ENCODE measurements around the gene TCF7L1.
"Not testable (repeated sequence)": the region's sequence is repeated elsewhere in the genome, so short reads cannot be mapped to it uniquely, and the experiment has no call there.

Gene TCF7L1

DNA sequence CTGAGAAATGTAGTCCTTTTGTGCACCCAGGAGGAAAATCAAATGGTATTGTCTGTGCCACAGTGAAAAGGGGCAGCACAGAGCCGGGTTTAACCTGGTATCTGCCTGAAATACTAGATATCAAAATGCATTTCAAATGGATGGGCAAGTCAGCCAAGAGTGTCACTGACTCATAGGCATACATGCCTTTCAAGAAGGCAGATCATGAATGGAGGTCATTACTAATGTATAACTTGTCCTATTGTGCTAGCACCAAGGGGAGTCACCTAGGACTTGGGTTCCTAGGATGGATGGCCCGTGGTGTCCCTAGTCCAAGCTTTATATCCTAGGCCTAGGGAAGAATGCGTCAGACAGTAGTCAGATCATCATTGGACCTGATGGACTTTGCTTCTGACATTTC, 49.9 kb downstream of the TCF7L1 start:
- DNase-seq (ENCODE audit: low read depth in 2 of 2), result no peak

DNA sequence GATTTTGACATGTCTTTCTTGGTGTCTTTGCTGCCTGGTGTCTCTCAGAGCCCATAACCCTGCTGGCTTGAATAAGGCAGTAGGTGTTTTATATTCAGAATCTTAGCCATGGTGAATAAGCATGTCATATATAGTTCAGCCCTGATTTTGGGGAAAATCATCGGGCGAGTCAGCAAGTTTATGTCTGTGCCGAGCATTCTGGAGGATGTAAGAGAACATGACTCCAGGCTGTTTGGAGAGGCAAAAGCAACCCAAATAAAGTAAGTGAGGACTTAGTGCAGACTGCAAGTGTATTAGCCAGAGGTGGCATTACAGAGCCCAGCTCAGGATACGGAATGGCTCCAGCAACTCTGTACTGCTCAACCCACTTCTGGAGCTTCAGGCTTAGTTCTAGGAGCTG, 50.3 kb downstream of the TCF7L1 start:
- no peak for DNase-seq (ENCODE audit: low read depth in 2 of 2)

DNA sequence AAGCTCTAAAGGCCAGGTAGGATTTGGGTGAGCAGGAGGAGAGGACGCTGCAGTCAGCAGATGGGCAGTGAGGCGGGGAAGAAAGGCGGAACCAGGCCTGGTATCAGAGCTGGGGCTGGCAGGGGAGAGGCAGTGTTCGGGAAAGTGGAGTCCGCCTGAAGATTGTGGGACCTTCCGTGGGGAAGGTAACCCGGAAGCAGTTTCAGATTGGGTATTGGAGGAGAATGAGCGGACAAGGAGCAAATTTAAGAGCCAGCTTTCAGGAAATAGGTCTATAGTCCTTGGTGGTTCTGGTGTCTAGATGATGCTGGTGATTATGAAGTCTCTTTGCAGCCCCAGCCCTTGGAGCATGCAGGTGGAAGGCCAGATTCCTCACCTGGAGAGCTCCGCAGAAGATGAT, 51.0 kb downstream of the TCF7L1 start:
- no peak for DNase-seq (ENCODE audit: low read depth in 2 of 2)

DNA sequence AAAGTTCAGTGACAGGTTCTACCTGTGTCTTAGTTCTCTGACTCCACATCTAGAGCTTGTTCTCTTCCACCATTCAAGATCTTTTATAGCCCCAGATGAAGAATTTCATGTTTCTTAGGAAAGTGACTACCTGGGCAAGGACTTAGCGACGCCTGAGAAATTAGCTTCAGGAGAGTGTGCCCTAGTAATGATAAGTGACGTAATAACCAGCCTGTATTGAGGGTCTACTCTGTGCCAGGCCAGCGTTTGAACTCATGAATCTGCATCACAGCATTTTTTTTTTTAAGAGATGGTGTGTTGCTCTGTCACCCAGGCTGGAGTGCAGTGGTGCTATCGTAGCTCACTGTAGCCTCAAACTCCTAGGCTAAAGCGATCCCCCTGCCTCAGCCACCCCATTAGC, 51.8 kb downstream of the TCF7L1 start:
- no peak for DNase-seq (ENCODE audit: low read depth in 2 of 2)

DNA sequence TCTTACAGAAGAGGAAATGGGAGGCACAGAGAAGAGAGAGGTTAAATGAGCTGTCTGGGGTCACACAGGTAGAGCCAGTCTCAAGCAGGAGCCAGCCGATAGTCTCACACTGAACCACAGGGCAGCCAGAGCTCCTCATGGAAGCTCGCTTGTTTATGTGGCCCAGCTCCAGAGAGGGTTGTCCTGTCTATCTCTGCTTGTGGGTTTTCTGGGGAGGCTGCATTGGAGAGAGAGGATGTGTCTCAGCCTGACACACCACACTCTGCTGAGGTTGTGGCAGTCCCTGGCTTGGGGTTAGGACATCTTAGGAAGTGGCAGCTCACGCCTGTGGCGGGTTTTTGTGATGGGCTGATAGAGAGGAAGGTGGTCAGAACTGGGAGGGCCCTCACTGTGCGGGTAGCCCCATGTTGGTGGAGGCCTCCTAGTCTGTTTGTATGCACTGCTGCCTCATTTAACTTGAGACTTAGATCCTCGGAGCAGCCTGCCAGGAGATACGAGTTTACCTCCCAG, 52.3 kb downstream of the TCF7L1 start:
- DNase-seq (ENCODE audit: low read depth in 2 of 2), result no peak

DNA sequence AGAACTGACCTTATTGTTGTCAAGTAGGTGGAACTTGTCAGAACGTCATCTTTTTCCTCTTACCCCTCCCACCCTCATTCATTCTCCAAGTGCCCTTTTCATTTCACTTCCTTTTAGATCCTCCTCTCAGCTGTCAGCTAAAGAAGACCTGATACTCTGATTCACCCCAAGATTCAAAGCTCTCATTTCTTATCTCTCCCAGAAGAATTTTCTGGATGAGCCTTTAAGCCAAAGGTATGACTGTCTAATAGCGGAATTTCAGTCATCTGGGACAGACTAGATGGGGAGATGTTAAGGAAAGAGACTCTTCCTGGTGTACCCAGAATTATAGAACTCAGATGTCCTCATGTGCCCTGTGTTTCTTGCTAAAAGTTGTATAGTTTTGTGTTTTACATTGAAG, 53.9 kb downstream of the TCF7L1 start:
- no peak for DNase-seq (ENCODE audit: low read depth in 2 of 2)

DNA sequence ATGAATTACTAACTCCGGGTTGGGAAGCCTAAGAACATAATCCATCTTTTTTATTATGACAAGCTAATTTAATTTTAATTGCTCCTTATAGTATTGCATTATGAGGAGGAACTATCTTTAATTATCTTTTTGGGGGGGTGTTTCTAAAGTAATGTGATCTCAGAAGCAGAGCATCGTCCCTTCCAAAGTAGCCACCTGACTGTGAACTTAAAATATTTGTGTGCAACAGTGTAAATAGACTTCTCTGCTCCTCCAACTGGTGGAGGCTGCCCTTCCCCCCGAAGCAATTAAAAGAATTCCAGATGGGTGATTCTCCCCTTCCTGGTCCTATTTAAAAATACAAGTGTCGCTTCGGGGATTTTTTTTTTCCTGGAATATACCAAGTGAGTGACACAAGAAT, 55.7 kb downstream of the TCF7L1 start:
- no peak for DNase-seq (ENCODE audit: low read depth in 2 of 2)

DNA sequence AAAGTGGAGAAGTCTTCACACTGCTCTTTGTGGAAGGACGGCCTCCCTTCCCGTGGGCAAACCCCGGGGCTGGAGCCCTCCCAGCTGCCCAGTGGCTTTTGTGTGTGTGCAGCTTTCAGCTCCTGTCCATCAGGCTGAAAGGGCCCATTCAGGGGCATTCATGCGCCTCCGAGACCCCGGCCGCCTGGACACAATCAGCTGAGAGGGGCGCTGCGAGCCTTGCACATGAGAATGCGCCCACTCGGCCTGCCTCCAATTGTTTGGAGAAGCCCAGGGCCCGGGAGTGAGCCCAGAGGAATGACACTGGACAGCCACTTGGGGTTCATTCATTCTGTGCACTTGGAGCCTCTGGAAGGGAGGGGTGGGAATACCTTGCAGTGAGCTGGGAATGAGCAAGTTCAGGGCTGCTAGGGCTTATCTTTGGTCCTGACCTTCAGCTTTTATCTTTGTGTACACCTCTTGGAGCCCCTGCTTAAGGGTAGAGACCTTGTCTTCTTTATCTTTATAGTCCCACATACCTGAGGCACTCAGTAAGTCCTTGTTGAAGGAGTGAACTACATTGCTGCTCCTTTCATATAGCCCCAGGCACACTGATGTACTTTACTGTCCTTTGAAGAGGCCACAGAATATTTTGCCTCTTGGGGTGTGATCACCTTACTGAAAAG, 56.5 kb downstream of the TCF7L1 start:
- DNase-seq (ENCODE audit: low read depth in 2 of 2), result no peak

DNA sequence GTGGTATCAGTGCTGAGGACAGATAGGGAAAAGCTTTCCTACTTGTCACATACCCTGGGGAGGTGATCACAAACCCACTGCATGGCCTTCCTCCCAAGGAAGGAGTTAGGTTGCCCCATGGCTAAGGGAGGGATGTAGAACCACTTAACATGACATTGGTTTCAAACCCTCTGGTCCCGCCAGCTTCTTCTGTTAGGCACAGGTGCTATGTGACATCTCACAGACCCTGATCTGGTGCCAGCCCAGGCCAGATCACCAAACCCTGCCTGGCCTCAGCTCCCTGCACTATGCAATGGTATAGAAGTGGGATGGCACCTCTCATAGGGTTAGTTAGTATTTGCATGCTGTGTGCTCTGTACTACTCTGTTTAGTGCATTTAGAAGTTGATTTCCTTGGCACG, 58.0 kb downstream of the TCF7L1 start:
- DNase-seq (ENCODE audit: low read depth in 2 of 2), result no peak

DNA sequence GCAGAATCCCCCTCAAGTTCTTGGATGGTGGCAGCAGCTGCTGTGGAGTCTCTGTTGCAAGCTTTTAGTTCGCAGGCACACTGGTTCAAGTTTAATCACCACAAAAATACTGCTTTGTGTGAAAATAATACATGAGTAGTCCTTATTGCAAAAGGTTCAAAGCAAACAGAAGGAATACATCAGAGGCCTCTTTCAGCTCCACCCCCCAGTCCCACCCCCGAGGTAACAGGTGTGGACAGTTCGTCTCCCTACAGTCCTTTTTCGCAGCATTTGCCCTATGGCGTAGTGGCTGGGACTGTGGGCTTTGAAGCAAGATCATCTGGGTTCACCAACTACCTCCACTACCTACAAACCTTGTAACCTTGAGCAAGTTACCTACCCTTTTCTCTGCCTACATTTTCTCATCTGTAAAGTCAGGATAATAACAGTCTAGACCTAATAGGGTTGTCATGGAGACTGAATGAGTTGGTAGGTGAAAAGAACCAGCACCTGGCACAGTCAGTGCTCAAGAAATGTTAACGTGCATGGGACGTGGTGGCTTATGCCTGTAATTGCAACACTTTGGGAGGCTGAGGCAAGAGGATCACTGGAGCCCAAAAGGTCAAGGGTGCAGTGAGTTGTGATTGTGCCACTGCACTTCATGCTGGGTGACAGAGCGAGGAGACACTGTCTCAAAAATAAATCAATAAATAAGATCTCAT, 61.7 kb downstream of the TCF7L1 start:
- no peak for DNase-seq (ENCODE audit: low read depth in 2 of 2)

DNA sequence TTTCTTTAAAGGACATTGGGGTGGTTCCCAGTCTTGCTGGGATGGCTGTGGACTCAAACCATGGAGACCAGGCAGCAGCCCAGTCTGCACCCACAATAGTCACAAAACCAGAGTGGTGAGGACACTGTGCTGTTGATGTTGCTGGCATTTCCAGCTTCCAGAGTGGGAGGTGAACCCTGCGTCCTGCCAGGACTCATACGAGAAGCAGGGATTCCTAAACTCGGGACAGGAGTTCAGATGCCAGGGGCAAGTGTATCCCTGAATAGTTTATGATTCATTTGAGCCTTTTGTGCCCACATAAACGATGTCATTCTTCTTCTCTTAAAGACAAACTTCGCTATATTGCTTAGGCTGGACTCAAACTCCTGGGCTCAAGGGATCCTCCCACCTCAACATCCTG, 62.8 kb downstream of the TCF7L1 start:
- DNase-seq (ENCODE audit: low read depth in 2 of 2), result no peak

DNA sequence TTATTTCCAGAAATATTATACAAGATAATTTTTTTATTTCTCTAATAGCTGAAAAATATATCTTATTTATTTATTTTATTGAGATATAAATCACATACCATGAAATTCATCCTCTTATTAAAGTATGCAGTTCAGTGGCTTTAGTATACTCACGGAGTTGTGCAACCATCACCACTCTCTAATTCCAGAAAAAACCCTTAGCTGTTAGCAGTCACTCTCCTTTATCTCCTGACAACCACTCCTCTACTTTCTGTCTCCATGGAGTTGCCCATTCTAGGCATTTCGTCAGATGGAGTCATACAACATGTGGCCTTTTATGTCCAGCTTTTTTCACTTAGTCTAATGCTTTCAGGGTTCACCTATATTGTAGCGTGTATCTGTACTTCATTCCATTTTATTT, 66.5 kb downstream of the TCF7L1 start:
- no peak for DNase-seq (ENCODE audit: low read depth in 2 of 2)

DNA sequence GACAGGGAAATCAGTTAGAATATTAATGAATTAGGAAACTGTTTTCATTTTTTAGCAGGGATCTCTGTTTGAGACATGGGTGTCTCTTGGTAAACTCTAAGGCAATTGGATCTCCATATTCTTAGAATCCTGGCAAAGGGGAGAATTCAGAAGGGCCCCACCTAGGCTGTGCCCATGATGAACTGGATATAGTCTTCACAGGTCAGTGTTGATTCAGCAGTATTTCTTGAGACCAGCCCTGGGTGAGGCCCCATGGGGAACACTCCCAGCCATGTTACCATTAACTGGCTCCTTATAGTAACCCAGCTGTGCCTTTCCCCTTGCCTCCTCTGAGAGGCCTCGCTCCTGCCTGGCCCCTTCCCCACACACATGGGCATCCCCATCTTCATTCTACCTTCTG, 76.7 kb downstream of the TCF7L1 start:
- DNase-seq (ENCODE audit: low read depth in 2 of 2), result no peak

DNA sequence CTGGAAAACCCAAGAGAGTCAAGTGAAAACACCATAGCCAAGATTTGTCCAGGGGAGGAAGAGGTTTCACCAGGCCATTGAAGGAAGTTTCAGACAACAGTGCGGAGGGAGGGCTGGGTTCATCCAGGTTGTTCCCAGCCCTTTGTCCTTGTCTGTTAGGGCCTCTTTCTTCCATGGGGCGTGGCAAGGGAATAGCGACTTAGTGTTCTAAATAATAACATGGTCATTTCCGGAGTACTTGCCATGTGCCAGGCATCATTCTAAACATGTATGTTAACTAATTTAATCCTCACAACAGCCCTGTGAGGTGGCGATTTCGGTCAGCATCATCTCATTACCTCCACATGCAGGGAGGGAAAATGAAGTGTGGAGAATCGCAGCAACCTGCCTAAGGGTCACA, 77.3 kb downstream of the TCF7L1 start:
- DNase-seq (ENCODE audit: low read depth in 2 of 2), result no peak

DNA sequence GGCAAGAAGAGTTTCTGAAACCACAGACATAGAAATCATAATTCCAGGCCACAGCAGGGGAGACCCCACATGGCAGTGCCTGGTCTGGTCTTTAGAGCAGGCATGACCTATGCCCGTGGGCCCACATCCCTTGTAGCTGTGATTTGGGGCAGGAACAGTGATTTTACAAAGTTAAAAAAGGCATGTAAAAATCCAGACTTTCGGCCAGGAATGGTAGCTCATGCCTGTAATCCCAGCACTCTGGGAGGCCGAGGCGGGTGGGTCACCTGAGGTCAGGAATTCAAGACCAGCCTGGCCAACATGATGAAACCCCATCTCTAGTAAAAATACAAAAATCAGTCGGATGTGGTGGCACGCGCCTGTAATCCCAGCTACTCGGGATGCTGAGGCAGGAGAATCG, 78.4 kb downstream of the TCF7L1 start:
- not testable (repeated sequence) for DNase-seq (ENCODE audit: low read depth in 2 of 2)

DNA sequence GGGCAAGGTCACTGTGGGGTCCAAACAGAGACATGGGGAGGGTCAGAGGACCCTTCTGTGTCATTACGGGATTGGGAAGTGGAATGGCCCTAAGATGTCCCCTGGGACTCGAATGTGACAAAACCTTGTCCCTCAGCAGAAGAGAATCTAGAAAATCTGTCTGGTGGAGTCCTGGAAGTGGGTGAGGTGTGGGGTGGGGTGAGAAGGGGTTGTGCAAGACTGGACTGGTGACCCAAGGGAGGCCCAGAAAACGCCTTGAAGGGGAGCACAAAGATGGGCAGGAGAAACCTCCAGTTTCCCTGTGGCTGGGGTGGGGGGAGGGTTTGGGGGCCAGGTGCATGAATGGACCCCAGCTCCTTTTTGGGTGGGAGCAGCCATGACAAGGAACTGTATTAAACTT, 79.6 kb downstream of the TCF7L1 start:
- no peak for DNase-seq (ENCODE audit: low read depth in 2 of 2)

DNA sequence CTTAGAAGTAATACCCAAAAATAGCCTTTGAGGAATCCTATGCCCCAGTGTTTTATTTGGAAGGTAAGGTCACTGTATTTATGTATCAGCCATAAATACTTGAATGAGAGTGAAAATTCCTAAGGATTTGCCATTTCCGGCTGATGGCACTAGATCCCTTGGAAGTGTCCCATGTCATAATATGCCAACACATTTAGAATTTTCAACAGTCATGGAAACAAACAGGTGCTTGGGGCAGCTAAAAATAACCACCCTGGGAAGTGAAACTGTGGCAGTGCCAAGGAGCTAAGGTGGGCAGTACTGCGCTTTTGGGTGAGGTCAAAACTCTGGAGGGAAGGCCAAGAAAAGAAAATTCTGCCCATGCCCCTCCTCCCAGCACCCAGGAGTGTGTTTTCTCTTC, 80.2 kb downstream of the TCF7L1 start:
- no peak for DNase-seq (ENCODE audit: low read depth in 2 of 2)

DNA sequence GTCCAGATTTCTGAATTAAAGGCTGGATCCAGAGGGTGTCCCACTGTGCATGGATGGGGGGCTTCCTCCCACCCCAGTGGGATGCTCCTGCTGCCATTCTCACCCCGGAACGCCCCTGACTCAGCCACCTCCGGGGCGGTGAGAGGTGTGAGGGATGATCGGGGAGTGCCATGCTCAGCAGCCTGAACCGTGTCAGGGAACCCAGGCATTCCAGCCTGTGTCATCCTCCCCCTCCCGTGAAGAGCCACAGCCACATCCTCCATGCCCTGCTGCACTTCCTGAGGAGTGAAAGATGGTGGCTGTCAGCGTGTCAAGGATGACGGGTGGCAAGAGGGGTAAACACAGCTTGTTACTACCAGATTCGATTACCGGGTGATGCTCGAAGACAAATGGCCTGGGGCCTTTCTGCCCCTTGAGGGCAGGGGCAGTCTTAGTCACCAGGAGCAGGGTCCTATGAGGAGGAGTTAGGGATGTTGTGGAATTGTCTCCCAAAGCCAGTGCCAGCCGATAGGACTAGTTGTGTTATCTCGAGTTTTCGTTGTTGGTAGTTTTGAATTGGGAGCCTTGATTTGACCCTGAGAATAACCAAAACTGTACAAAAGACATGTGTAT, 80.8 kb downstream of the TCF7L1 start:
- DNase-seq (ENCODE audit: low read depth in 2 of 2), result no peak

DNA sequence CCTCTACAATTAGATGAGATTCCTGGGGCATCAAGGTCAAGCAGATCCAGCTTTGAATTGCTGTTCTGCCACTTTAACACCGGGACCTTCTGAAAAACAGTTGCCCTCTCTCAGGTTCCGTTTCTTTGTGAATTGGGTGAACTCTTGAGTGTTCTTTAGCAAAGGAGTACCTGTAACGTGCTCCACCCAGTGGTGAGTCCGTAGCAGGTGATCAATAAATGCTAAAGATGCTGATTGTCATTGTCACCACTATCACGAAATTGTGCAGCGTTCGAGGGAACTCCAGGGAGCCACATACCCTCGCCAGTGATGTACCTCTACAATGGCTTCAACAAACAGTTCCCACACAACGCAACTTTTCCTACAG, 81.9 kb downstream of the TCF7L1 start:
- no peak for DNase-seq (ENCODE audit: low read depth in 2 of 2)

DNA sequence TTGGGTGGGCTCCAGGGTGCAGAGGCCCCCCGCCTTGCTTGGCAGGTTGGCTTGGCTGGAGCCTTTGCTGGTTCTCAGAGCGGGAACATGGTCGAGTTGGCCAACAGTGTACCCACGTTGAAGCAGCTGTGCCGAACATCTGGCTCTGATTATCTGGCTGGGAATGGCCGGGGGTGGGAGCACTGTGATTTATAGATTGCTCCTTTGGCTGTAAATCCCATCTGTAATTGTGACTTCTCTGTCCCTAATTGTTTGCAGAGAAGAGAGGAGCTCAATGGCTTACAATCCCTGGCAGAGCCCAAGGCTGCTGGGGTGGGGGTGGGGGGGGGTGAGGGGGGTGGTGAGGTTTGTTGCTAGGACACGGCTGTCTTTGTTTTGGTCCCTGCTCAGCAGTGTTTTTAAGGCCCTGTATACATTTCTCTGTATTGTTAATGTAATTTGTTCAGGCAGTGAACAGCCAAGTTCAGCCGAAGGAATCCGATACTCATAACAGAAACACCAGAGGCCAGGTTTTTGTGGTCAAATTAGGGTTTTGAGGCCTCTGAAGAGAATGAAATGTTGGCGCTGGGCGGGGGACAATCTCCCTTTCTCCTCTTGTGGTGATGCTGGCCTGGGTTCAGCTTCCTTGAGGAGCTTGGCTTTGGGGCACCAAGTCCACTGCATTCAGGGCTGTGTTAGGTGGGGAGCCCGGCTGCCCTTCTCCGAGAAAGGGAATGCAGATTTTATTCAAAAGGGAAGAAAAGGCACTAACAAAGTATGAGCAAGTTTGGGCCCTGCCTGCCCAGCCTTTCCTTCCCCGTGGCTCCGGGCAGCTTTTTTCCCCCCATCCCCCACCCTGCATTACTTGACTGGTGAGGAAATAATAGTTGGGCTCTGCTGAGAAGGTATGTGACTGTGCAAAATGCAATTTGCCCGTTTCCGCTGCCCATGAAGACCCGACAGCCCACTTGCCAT, 82.5 kb downstream of the TCF7L1 start:
- no peak for DNase-seq (ENCODE audit: low read depth in 2 of 2)

DNA sequence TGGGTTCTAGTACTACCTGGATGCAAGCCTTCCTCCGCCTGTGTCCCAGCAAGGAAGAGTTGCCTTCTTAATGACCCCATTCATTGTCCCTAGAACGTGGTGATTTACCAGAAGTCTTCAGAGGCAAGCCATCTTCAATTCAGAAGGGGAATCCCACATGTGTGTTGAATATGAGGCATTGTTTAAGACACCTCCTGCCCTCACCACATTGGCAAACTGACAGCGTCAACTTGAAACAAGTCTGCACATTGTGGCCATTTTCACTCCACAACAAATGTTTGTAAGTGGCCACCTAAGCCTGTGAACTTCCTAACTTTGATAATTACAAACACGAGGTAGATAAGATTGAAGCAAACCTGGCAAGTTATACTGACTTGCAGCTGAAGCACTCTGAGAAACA, 83.7 kb downstream of the TCF7L1 start:
- no peak for DNase-seq (ENCODE audit: low read depth in 2 of 2)

DNA sequence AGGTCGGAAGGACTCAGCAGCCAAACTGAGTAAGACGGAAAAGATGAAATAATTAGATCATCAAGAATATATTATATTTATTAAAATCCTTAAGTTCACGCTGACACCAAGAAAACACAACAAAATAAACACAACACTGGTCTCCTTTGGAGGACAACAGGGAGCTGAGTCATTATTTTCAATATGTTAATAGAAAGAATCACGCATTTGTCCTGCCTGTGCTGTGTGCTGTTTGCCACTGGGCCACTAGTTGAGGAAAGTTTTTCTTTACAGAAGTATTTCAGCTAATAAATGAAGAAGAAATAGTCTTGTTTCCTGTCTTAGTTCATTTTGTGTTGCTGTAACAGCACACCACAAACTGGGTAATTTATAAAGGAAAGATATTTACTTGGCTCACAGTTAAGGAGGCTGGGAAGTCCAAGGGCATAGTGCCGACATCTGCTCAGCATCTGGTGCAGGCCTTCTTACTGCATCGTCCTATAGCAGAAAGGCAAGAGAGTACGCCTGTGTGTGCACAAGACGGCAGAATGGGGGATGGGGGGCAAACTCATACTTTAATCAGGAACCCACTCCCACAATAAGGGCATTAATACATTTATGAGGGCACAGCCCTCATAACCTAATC, 88.0 kb downstream of the TCF7L1 start:
- no peak for DNase-seq (ENCODE audit: low read depth in 2 of 2)
